ENCODE results near the gene IFNL1. TPM values are rescaled to one million over a fixed set of nuclear protein-coding genes. Genes with fewer than 3 reads are reported as not detected.

The IFNL1 gene
- total RNA-seq, 3 donors from 2014 or later: not detected

DNA sequence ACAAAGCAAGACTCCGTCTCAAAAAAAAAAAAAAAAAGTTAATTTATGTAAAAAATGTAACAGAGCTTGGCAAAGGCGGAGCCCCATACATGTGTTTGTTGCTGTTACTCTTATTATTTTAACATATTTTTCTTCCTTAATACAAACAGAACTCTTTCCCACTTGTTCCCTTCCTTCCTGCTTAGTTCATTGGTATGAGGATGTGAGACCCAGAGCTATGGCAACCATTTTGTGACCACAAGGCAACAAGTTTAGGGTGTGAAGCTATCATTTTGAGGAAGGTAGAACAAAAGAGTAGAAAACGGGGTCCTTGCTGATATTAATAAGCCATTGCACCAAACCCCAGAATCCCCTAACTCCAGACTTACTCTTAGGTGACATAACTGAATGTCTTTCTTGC lies 5.4 kb downstream of the IFNL1 start:
- H3K27ac ChIP-seq: no peak overlapping the region
- peaks cover 0 to 5% of the 10 kb centered on the region in 2 donors for H3K27me3 ChIP-seq
- no peak overlapping the region for H3K4me3 ChIP-seq
- no peaks in the 10 kb centered on the region for H3K36me3 ChIP-seq
- no peaks in the 10 kb centered on the region for H3K4me1 ChIP-seq
- intact Hi-C loops (cut with DNase I; ENCODE audit: low total_unique reads): no loop called here
- no peak for DNase-seq (ENCODE audit: low spot score in 2 of 2)
- H3K9me3 ChIP-seq: no peaks in the 10 kb centered on the region
- TF ChIP-seq CTCF (IDR thresholded peaks at IDR 0.05): no peak
- no peak for TF ChIP-seq POLR2A (IDR thresholded peaks at IDR 0.05)
- TF ChIP-seq POLR2AphosphoS5 (IDR thresholded peaks at IDR 0.05): no peak

- Histone ChIP-seq H3K9me3 (no peaks in the 10 kb centered on the region), H3K4me1 (no peaks in the 10 kb centered on the region), H3K27ac (no peak overlapping the region), H3K4me3 (no peak overlapping the region), H3K27me3 (peaks cover 0 to 23% of the 10 kb centered on the region in 2 donors), H3K36me3 (no peaks in the 10 kb centered on the region)
- TF ChIP-seq POLR2A (IDR thresholded peaks at IDR 0.05) (no peak), CTCF (IDR thresholded peaks at IDR 0.05) (no peak), POLR2AphosphoS5 (IDR thresholded peaks at IDR 0.05) (no peak)
- intact Hi-C loops (cut with DNase I; ENCODE audit: low total_unique reads): no loop called here
- DNase-seq (ENCODE audit: low spot score in 2 of 2): no peak
Observed at GRCh38 chr19:39303373-39304184, 7.4 kb downstream of the IFNL1 start.

DNA sequence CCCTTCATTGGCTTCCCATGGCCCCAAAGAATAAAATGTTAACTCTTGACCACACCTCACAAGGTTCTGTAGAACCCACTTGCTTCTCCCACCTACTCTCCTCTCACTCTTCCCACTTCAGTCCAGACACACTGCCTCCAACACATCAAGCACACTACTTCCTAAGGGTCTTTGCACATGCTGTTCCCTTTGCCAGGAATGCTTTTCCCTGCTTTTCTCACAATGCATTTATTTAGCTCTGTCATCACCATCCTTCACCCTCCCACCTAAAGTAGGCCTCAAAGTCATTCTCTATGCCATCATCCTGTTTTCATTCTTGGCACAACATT lies 7.9 kb downstream of the IFNL1 start:
- DNase-seq (ENCODE audit: low spot score in 2 of 2): no peak
- TF ChIP-seq POLR2AphosphoS5 (IDR thresholded peaks at IDR 0.05) (no peak), CTCF (IDR thresholded peaks at IDR 0.05) (no peak), POLR2A (IDR thresholded peaks at IDR 0.05) (no peak)
- no peaks in the 10 kb centered on the region for H3K36me3 ChIP-seq
- H3K4me3 ChIP-seq: no peak overlapping the region
- intact Hi-C loops (cut with DNase I; ENCODE audit: low total_unique reads): no loop called here
- no peaks in the 10 kb centered on the region for H3K9me3 ChIP-seq
- H3K27ac ChIP-seq: no peak overlapping the region
- H3K27me3 ChIP-seq: peaks cover 0 to 24% of the 10 kb centered on the region in 2 donors
- no peaks in the 10 kb centered on the region for H3K4me1 ChIP-seq

GRCh38 chr19:39304701-39305571 lies 8.7 kb downstream of the IFNL1 start:
- H3K4me3 ChIP-seq: no peak overlapping the region
- H3K9me3 ChIP-seq: no peaks in the 10 kb centered on the region
- H3K4me1 ChIP-seq: no peaks in the 10 kb centered on the region
- no peak for DNase-seq (ENCODE audit: low spot score in 2 of 2)
- intact Hi-C loops (cut with DNase I; ENCODE audit: low total_unique reads): no loop called here
- H3K36me3 ChIP-seq: no peaks in the 10 kb centered on the region
- TF ChIP-seq POLR2A (IDR thresholded peaks at IDR 0.05) (no peak), POLR2AphosphoS5 (IDR thresholded peaks at IDR 0.05) (no peak), CTCF (IDR thresholded peaks at IDR 0.05) (no peak)
- peaks cover 0 to 24% of the 10 kb centered on the region in 2 donors for H3K27me3 ChIP-seq
- H3K27ac ChIP-seq: no peak overlapping the region

GRCh38 chr19:39306075-39306474 lies 9.9 kb downstream of the IFNL1 start:
- intact Hi-C loops (cut with DNase I; ENCODE audit: low total_unique reads): no loop called here

More at GRCh38 chr19:39306075-39306474, 9.9 kb downstream of the IFNL1 start:
- DNase-seq (ENCODE audit: low spot score in 2 of 2): no peak
- Histone ChIP-seq H3K36me3 (no peaks in the 10 kb centered on the region), H3K4me3 (no peak overlapping the region), H3K9me3 (no peaks in the 10 kb centered on the region), H3K27ac (no peak overlapping the region), H3K4me1 (no peaks in the 10 kb centered on the region), H3K27me3 (peaks cover 0 to 24% of the 10 kb centered on the region in 2 donors)
- TF ChIP-seq POLR2AphosphoS5 (IDR thresholded peaks at IDR 0.05): no peak
- TF ChIP-seq POLR2A (IDR thresholded peaks at IDR 0.05): no peak
